GM18517 (cell line): Measurements from ENCODE around the gene EBPL.
A peak's percentile ranks its signal among the peaks of the same experiment; 100 is the strongest.

Experiments
- ATAC-seq: cut with Tn5 transposase; IDR thresholded peaks from one replicate; pipeline ENCODE4 v1.9.1; 2021; ENCODE audit warnings: mild to moderate bottlenecking, moderate library complexity; ENCODE audit not compliant: unreplicated experiment

Gene EBPL

DNA sequence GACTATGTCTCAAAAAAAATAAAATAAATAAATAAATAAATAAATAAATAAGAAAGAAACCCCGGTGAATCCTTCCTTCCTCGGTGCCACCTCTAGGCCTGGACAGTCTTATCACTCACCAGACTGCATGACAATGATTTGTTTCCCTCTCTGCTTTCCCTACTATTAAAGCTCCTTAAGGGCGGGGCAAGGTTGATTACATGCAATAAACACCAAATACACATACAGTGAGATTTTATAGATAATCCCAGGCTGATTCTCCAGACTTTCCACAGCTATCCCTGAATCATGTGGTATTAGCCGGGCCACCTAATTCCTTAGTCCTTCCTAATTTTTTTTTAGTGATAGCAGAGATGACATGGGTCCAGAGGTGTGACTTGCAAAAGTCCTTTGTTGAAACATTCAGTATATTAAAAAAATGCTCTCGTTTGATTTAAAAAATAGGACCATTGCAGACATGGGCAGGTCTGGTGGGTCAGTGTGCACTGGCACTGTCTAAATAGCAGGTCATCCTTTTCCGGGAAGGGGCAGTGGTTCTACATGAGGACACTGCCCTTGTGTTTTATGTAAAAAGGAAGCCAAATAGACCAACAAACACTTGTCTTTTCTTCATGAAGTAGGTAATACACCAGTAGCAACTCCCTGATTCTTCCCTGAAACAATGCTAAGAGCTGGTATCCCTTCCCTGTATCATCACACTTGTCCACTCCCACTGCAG lies 14.5 kb downstream of the EBPL start:
- no peak for ATAC-seq

- no peak for ATAC-seq
These were observed 20.5 kb downstream of the EBPL start for GRCh38 chr13:49670828-49671227.

- no peak for ATAC-seq
These were observed 21.5 kb downstream of the EBPL start for GRCh38 chr13:49669735-49670309.

DNA sequence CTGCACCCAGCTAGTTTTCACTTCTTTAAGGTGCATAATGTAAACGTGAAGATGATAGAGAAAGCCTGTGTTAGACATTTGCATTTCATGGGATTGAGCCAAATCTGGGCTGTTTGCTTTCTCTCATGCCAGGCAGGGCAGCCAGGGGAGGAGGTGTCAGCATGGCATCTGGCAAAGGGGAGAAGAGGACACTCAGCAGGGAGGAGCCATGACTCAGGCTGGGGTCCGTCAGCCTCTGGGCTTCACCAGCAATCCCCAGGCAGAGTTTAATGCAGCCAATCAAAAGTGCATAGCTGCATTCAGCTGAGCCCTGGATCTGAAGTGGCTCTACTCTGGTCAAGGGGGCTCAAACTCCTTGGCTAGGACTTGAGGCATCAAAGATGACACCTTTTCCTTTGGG lies 23.5 kb downstream of the EBPL start:
- no peak for ATAC-seq

- ATAC-seq, result no peak
These were observed 26.7 kb downstream of the EBPL start for GRCh38 chr13:49664606-49665005.

- ATAC-seq, result no peak
These were observed 34.0 kb downstream of the EBPL start for GRCh38 chr13:49657241-49657641.

DNA sequence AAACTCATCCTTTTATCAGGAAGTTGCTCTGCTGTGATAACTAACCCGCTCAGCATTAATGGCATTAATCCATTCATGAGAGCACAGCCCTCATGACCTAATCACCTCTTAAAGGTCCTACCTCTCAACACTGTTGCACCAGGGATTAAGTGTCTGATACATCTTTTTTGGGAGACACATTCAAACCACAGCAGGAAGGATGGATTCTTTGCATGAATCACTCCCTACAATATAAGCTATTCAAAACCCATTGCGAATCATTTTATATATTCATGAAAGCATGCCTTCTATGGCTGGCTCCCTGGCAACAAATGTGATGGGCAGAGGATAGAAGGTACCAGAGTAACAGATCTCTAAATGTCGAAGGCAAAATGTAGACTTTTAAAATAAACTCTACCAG lies 35.4 kb downstream of the EBPL start:
- ATAC-seq, result no peak

- ATAC-seq, result no peak
These were observed 37.3 kb downstream of the EBPL start for GRCh38 chr13:49654011-49654410.

- no peak for ATAC-seq
These were observed 37.8 kb downstream of the EBPL start for GRCh38 chr13:49653478-49653877.

DNA sequence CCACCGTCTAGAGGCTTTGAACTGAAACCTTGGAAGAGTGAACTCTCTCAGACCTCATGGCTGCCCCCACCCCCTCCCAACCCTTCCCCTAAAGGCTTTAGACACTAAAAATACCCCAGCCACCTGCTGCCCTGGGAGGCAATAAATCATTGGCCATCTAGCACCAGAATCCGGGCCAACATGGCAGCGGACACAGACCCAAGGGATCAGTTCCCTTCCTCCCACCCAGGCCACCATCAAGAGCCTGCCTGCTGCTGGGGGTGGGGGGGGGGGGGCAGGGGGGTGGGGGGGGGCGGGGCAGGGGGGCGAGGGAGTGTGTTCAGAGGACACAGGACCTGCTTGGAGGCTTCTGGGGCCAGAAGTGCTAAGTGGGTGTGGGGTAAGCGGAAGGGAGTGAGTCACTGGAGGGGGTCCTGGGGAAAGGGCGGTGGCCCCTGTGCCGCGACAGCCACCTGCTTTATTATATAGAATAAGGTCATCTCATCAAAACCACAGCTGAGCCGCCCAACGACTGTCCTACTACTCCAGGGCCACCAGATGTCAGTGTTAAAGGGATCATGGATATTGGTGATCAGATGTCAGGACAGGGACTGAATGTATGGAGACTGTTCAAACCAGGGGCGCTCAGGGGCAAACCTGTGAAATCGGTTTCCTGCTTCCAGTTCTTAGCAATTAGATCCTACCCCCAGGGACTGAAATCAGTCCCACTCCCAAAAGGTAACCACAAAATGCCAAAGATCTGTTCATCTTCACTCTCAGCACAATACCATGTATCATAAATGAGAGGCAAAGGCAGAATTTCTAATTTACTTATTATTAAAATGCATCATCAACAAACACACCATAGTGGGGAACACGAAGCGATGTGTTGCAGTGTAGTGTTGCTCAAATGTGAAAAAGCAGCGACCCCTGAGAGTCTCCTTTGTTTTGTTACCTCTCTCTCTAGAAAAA lies 38.7 kb downstream of the EBPL start:
- peak; percentile 59 for ATAC-seq

GRCh38 chr13:49651570-49652354 lies 39.5 kb downstream of the EBPL start:
- ATAC-seq, result no peak

- no peak for ATAC-seq
These were observed 41.3 kb downstream of the EBPL start for GRCh38 chr13:49649963-49650312.

DNA sequence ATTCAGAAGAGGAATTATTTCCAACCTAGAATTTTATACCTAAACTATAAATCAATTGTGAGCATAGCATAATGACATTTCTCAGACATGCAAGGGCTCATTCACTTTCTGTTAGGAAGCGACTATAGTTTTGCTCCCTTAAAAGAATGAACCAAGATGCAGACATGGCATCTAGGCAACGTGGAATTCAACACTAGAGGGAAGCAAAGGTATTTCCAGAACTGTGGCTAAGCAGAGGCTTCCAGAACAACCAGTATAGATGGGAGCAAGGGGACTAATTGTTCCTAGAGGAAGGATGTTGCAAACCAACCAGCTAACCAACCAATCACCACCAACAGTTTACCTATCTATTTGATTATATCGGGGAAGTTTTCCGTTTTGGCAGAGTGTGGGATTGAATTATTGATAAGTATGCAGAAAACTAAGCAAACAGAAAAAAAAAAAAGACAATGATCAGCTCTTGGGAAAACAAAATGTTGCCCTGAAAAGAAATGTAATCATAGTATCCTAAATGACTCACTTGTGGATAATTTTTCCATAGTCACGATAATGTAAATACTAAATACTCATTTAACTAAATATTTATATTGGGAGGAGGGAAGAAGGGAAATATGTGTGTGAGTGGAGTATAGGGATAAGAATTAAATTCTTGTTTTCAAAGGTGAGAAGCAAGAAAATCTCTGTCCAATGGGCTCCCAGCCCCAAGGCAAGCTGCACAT lies 41.9 kb downstream of the EBPL start:
- ATAC-seq, result no peak

GRCh38 chr13:49646688-49647087 lies 44.6 kb downstream of the EBPL start:
- ATAC-seq, result no peak

DNA sequence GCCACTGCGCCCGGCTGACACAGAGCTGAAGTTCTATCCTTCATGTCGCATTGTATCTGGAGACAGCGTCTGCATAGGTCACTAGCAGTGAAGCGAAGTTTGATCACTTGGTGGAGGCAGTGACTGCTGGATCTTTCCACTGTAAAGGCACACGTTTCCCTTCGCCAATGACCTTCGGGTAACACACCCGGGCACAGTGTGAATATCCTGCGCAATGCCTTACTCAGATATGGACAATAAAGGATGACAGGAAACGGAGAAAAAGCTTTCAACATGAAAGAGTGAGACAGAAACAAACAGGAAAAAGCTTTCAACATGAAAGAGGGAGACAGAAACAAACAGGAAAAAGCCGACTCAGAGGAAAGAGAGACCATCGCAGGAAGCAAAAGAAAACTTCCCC lies 45.8 kb downstream of the EBPL start:
- no peak for ATAC-seq

DNA sequence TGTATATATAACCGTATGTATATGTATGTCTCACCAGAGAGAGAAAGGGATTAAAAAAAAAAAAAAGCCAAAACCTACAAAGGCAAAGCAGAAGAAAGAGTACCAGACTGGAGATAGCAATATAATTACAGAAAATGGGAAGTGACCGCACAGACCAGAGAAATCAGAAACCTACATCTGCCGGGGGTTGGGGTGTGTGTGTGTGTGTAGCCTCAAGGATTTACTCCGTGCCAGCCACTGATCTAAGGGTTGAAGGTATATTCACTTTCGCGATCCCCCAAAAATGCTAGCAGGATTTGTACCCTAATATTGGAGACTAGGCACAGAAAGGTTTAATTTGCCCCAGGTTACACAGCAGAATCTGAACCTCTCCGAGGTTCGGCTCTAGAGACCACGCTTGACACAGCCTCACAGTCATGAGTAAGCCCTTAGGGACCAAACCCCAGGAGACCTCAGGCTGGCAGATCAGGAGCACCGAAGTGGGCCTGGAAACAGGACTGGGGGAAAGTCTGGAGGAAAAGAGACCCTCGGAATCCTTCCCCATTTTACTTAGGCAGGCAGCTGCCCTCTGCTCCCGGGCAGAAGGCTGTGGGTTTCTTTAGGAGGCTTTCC lies 48.1 kb downstream of the EBPL start:
- no peak for ATAC-seq

DNA sequence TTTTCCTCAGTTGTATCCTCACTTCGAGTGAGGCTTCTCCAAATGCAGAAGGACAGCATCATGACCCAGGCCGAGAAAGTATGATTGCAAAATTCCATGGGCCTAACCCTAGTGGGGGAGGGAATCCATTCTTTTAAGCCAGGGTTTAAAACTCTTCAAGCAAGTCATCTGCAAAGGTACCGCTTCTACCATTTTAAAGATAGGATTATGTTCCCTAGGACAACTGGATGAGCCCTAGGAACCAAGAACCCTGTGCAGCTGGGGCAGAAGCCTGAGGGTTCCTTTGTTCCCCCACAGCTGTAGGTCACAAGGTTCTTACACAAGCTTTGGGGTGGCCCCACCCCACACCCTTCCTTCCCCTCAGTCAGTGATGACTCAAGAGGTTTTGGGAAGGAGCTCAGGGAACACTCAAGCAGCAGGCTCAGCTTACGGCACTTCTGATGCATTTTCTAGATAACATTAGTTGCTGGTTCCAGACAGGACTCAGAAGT lies 49.4 kb downstream of the EBPL start:
- no peak for ATAC-seq

DNA sequence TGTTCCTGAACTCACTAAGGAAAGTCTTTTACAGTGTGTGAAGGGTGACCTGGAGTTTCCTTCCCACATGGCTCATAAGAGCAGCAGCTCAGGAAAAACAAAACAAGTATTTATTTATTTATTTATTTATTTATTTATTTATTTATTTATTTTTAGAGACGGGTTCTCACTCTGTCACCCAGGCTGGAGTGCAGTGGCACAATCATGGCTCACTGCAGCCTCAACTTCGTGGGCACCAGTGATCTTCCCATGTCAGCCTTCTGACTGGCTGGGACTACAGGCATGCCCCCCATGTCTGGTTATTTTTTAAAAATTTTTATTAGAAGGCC lies 52.6 kb downstream of the EBPL start:
- ATAC-seq, result no peak

GRCh38 chr13:49638030-49638743 lies 53.1 kb downstream of the EBPL start:
- no peak for ATAC-seq
